Stimulated activated CD4-positive, alpha-beta T cell treated with anti-CD3 and anti-CD28 coated beads, TNF-alpha, amount 100 ng/mL, for 4 hours (primary cell): Measurements from ENCODE around the gene TDRD6.
"Not testable (repeated sequence)": the region's sequence is repeated elsewhere in the genome, so short reads cannot be mapped to it uniquely, and the experiment has no call there.

Experiments
- DNase-seq, 3 experiments: peaks; one replicate each; pipeline ENCODE4 v3.0.0-alpha.2; 2020; ENCODE audit warnings: low read depth in 3 of 3

Gene TDRD6, protein sequence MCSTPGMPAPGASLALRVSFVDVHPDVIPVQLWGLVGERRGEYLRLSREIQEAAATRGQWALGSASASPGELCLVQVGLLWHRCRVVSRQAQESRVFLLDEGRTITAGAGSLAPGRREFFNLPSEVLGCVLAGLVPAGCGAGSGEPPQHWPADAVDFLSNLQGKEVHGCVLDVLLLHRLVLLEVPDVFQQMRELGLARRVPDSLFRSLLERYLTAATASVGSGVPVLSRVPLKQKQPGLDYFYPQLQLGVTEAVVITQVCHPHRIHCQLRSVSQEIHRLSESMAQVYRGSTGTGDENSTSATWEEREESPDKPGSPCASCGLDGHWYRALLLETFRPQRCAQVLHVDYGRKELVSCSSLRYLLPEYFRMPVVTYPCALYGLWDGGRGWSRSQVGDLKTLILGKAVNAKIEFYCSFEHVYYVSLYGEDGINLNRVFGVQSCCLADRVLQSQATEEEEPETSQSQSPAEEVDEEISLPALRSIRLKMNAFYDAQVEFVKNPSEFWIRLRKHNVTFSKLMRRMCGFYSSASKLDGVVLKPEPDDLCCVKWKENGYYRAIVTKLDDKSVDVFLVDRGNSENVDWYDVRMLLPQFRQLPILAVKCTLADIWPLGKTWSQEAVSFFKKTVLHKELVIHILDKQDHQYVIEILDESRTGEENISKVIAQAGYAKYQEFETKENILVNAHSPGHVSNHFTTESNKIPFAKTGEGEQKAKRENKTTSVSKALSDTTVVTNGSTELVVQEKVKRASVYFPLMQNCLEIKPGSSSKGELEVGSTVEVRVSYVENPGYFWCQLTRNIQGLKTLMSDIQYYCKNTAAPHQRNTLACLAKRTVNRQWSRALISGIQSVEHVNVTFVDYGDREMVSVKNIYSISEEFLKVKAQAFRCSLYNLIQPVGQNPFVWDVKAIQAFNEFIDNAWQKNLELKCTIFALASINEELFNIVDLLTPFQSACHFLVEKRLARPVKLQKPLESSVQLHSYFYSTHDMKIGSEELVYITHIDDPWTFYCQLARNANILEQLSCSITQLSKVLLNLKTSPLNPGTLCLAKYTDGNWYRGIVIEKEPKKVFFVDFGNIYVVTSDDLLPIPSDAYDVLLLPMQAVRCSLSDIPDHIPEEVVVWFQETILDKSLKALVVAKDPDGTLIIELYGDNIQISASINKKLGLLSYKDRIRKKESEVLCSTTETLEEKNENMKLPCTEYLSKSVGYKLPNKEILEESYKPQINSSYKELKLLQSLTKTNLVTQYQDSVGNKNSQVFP (N-terminal part only)

DNA sequence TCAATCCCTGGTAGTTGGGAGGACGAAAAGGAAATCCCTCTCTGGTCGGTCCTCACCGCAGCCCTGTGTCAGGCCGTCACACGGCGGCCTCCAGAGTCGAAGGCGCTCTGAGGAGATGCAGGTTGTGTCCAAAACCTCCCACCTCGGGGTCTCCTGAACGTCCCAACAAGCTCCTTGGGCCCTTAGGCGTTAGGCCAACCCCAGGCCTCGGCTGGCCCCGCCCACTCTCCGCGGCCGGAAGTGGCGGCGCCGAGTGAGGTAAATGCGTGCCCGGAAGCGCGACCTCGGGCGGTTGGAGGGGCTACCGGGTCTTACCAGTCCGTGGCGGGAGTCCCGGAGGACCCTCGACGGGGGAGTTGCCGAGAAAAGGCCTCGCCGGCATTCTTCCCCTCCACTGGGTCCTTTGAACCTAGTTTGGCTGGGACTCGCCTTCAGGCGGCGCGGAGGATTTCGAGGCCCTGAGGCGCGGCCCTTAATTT lies at the start of gene TDRD6:
Gene TDRD6, plus strand, starts transcription at position 267 of the 479 bp plus-strand sequence. CDS start 244 bp downstream, outside the sequence.
- no peak for DNase-seq

DNA sequence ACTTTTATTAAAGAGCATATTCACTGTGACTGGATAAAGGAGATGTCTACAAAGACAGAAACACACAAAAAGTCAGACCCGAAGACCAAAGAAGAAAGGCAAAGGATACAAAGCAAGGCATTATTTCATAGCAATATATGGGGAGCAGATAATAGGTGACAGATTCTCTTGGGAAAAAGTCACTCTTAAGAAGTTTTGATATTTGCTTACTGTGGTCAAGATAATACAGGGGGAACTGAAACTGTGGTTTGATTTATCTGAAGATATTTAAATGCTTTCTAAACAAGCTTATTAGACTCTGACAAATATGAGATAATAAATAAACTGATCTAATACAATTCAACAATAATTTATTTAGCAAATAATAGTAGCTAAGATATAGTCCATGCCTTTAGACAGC lies 49.8 kb upstream of the TDRD6 start:
- DNase-seq: no peak

DNA sequence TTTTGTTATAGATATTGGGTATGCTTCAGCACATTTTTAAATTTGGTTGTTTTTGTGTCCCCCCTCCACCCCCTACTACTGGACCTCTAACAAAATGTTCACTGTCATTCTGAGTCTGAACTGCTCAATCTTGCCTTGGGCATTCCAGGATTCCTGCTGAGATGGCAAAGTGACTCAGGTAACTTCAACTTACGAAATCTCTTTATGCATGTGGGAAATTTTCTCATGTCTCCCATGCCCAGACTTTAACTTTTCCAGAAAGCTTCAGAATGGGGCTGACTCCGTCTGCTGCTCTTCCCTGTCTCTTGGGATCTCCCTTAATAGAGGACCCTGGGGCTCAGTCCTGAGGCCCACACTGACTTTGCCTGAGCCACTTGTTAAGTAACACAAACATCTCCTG lies 49.0 kb upstream of the TDRD6 start:
- no peak for DNase-seq

DNA sequence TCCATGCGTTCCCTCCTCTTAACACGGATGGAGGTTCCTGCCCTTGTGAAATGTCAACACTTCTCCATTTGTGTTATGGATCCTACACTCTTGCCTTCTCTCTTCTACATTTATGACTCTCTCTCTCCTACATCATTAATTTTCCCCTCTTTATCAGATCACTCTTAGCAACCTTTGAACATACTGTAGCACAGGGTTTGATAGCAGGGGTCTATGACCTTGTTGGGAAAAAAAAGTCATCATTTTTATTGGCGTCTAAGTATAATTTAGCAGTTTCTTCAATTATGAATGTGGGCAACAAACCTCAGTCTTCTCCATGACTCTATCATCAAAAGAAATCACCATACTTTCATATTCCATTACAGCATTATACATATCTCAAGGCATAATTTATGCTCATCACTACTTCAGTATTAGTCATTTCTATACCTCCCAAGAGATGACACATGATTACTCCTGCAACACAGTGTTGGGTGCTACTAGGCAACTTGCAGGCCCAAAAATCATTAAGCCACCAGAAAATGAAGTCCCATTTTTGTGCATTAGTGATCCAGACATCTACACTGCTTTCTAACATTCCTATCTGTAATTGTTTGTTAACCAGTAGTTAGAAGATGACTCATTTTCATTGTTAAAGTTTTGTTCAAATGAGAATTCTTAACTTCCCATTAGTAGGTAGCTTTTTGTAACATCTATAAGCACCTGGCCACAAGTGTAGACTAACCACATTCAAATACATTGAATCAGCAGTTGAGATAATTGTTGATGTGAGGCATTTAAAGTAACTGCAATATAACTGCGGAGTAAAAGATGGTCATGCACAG lies 44.5 kb upstream of the TDRD6 start:
- DNase-seq: no peak

DNA sequence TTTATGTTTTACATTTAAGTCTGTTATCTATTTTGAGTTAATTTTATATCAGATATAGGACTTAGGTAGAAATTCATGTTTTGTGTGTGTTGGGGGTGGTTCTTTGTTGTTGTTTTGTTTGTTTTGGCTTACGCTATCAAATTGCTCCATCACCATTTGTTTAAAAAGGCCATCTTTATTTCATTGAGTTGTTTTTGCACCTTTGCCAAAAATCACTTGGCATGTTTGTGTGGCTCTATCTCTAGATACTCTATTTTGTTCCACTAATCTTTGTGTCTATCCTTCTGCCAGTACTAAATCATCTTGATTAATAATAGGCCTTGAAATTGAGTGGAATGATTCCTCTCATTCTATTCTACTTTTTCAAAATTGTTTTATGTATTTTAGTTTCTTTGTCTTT lies 42.4 kb upstream of the TDRD6 start:
- DNase-seq: no peak

DNA sequence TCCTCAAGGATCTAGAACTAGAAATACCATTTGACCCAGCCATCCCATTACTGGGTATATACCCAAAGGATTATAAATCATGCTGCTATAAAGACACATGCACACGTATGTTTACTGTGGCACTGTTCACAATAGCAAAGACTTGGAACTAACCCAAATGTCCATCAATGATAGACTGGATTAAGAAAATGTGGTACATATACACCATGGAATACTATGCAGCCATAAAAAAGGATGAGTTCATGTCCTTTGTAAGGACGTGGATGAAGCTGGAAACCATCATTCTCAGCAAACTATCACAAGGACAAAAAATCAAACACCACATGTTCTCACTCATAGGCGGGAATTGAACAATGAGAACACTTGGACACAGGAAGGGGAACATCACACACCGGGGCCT lies 39.6 kb upstream of the TDRD6 start:
- not testable (repeated sequence) for DNase-seq

DNA sequence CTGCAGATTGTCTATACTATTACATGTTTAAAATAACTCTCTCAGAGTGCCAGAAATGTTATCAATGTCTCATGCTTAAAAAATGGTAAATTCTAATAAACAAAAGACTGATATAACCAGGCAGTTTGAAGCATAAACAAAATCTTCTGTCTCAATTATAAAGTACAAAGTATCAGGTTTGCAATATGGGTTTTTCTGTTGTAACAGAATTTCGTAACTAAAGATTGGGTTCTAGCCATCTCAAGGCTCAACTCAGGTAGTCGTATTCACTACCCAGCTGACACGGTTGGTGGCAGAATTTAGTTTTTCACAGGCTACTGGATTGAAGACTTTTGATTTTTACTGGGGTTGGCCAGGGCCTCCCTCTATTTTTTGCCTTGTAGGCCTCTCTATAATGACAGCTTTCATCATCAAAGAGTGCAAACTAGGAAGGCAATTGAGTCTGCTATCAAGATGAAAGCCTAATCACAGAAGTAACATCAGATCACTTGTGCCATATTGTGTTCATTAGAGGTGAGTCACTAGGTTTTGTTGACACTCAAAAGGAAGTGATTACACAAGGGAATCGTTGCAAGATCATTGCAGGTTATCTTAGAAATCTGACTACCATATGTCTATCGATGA lies 38.7 kb upstream of the TDRD6 start:
- no peak for DNase-seq

DNA sequence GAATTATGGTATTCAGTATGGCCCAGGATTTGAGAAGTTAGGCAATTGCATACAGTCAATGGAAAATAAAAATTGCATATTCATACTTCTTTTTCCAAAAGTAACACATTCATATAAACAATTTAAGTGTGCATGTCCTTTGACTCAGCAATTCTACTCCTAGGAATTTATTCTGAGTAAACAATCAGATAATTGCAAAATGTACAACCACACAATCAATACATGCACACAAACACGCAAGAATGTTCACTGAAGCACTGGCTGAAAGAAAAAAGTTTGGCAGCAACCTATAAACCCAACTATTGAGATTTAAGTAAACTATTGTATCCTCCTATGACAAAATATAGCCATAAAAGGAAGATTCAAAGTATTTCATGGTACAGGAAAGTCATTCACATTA lies 36.7 kb upstream of the TDRD6 start:
- DNase-seq: no peak

DNA sequence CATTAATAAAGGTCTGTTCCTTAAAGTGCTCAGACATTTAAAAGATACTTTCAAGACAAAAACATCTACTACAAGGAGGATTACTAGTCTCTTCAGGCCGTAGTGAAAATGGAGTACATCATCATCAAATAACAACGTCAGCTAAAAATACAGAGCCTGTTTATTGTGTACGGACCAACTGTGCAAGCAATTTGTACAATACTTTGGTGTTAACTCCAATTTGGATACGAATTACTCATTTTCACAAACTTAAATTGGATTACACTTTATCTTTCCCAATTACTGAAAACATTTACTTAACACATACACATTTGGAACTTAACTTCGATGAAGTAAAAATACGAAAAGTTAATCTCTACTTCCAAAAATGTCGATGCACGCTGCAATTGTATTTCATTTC lies 35.9 kb upstream of the TDRD6 start:
- DNase-seq: no peak

DNA sequence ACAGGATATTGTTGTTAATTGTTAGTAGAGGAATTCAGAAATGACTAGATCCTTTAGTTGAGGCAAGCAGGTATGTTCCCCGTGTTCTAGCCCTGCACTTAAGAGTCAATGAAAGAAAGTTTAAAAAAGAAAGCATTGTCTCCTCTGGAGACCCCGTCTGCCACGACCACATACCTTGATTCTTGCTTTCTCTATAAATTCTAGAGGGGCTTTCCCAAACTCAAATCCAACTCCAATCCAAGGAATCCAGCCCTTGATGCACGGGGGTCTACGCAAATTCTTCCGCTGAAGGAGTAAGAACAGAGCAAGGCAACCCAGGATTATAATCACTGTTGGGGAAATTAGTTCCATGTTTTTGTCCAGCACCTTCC lies 35.5 kb upstream of the TDRD6 start:
- no peak for DNase-seq

DNA sequence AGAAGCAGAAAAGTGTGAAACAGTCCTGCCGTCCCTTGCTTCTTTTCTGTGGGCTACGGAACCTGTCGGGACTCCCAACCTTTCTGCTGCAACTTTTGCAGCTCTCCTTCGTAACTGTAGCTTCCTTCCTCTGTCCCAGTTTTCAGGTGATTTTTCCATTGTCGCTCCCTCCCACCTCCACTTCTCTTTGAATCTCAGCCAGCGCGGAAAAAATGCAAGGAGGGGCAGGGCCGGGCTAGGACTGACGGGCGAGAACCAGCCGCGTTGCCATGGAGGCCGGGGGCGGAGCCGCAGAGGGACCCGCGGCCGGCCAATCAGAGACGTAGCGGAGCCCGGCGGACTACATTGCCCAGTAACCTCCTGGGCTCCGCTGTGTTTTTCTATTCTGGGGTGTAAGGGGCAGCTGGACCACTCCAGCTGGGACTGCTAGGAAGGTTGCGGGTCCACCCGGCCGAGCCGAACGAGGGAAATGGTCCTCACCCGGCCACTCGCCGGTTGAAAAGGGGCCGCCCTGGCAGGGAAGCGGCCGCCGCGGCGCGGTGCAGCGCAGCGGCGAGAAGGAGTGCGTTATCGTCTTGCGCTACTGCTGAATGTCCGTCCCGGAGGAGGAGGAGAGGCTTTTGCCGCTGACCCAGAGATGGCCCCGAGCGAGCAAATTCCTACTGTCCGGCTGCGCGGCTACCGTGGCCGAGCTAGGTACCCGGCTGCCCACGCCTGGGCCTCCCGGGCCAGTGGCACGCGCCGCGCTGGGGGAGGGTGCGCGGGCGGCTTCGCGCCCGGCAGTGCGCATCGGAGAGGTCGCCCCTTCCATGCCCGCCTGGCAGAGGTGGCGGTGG lies 34.9 kb upstream of the TDRD6 start, which contains the start of the genes CYP39A1 and SLC25A27:
Gene CYP39A1, minus strand, starts transcription at position 216 of the 836 bp plus-strand sequence. CDS start 236 bp downstream, outside the sequence.
Gene SLC25A27, plus strand, starts transcription at position 373 of the 836 bp plus-strand sequence. Its CDS starts 218 bp downstream, at position 591.
- DNase-seq: peak; percentile 56 to 71 (median 68)

DNA sequence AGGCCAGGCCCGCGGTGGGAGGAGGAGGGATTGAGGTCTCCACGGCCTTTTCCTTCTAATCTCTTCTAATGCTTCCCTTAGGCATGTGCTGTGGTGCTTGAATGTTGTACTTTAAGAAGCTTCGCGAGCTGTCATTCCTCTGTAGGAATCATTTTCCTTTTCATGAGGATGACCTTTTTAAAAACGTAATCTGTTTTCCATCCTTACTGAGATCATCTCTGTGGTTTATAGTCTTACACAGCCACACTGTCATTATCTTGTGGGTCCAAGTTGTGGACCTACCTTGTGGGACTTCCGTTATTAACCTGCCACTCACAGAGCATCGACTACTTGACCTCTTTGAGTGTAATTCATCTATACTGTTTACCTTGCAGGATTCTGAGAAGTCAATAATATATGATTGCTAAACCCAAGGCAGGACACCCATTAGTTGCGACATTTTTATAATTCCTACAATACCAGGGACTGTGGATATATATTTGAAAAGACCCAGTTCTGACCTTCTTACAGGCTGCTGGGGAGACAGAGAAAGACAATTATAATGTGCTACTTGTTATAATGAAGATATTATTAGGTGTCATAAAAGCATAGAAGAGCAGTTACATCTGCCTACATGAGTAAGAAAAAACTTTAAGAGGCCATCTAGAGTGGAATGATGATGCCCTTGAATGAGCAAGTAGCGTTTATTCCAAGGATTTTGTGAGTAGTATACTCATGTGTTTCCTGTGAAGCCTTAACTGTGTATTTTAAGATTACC lies 34.1 kb upstream of the TDRD6 start:
- no peak for DNase-seq

DNA sequence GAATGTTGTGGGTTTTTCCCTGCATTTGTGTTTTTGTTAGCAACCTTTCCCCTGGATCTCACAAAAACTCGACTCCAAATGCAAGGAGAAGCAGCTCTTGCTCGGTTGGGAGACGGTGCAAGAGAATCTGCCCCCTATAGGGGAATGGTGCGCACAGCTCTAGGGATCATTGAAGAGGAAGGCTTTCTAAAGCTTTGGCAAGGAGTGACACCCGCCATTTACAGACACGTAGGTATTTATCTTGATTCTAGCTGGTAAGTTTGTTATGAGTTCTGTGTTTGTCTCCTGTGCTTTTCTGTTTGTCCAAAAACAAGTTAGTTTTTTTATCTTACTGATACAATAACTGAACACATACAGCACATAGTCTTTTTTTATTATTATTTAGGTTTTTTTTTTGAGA lies 31.9 kb upstream of the TDRD6 start:
- no peak for DNase-seq

DNA sequence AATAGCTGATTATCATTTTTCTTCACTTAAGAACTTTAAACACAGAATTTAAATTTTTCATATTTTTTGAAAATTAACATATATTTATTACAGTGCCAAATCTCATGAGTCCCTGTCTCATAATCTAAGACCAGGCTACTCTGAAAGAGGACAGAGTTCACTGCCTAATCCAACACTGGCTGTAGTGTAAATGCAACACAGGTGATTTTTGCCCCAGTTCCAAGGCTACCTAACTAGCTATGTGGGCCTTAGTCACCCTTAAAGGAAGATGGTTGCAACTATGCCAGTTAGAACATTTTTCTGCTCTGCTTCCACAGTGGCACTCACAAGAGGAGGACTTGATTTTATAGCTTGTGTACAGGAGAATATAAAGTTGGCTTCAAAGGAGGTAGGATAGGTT lies 30.0 kb upstream of the TDRD6 start:
- no peak for DNase-seq

DNA sequence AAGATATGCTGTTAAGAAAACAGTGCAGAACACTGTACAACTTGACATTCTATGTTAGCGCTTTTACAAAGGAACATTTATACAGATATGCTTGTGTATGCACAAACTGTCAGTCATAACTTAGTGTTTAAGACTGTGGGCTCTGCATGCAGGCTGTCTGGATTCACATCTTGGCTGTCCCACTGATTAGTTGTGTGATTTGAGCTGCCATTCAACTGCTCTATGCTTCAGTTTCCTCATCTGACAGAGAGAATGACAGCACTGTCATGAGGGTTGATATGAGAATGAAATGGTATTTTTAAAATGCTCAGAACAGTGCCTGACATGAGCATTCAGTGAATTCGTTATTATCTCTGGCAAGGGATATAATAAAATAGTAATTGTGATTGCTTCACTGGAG lies 26.2 kb upstream of the TDRD6 start:
- no peak for DNase-seq

DNA sequence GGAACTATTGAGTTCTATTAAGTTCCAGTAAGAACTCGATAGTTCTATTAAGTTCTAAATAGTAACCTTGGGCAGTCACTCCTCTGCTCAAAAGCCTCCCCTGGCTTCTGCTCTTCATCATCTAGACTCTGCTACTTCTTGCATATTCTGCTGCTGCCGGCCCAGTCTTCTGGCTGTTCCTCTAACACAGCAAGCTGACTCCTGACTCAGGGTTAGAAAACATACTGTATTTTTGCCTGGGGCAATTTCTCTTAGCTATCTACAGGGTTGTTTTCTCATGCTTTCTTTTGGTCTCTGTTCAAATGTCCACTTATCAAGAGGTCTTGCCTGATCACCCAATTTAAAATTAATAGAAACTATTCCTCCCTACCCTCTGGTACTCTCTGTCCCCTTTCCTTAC lies 20.3 kb upstream of the TDRD6 start:
- DNase-seq: no peak

DNA sequence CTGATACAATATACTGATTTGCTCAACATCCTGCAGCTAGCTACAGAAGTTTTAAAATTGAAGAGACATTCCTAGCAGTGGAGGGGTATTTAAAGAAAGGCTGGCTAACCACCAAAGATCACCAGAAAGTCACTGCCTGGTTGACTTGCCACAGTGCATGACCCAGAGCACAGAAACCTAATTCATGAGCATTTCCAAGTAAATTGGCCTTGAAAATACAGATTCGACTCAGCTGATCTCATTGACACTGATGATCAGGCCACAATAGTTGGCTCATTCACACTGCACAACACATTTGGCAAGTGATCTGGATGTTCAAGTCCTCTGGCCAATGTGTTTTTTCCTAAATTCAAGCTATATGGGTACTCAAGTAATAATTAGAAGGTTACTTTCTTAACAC lies 13.3 kb upstream of the TDRD6 start:
- no peak for DNase-seq

DNA sequence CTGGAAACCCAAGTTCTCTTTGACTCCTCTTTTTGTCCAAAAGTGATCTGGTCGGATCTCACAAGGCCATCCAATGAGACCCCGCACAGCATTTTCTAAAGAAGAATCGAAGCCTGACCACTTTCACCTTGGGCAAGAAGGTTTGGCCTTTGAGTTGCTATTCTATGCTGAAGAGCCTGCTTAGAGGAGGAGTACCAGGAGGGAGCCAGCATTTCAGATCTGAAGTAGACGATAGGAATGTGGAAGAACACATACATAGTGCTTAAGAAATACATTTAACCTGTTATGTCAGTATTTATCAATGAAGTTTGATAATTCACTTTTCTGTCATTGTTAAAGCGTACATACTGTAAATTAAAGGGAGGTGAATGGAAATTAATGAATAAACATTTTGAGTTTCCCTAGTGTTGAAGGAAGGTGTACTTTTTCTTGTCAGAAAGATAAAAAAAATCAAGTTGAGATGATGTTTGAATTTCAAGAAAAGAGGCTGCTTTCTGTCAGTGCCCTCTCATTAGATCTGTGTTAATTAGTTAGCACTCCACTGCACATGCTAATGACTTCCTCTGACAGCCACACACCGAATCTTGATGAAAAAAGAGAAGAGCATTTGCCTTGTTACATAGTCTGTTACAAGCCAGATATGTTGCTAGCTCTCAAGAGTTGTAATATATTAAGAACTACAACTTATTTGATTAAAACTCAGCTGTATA lies 10.9 kb upstream of the TDRD6 start:
- DNase-seq: no peak
